ENCODE data around the gene POLD4. TPM values are rescaled to one million over a fixed set of nuclear protein-coding genes. Genes with fewer than 3 reads are reported as not detected.

POLD4 gene
- total and polyA plus RNA-seq, 12 donors: 30.4 to 214 (median 43.5) TPM

GRCh38 chr11:67369275-67369674, 15.9 kb upstream of the POLD4 start:
- Histone ChIP-seq H3K27ac (no peak overlapping the region), H3K4me1 (peaks cover 20 to 78% (median 46%) of the 10 kb centered on the region in 9 donors), H3K4me3 (no peak overlapping the region), H3K36me3 (peaks cover 0 to 17% (median 0%) of the 10 kb centered on the region in 9 donors), H3K9me3 (no peaks in the 10 kb centered on the region), H3K27me3 (no peaks in the 10 kb centered on the region)
- 84 to 85% methylated on average over 8 of the region's 8 CpGs for WGBS, 2 donors
- DNase-seq (no peak), ATAC-seq (no peak)
- no peak for TF ChIP-seq CTCF (IDR thresholded peaks at IDR 0.05)
- intact Hi-C loops (cut with DNase I): no loop called here

- TF ChIP-seq CTCF (IDR thresholded peaks at IDR 0.05): no peak
- H3K4me3 ChIP-seq: no peak overlapping the region
- peaks cover 0 to 21% (median 0%) of the 10 kb centered on the region in 9 donors for H3K36me3 ChIP-seq
- peaks cover 15 to 72% (median 40%) of the 10 kb centered on the region in 9 donors for H3K4me1 ChIP-seq
- DNase-seq: no peak
- no peak overlapping the region for H3K27ac ChIP-seq
- no peaks in the 10 kb centered on the region for H3K27me3 ChIP-seq
- no peaks in the 10 kb centered on the region for H3K9me3 ChIP-seq
- intact Hi-C loops (cut with DNase I): no loop called here
- no peak for ATAC-seq
- WGBS, 2 donors: 90 to 91% methylated on average over 3 of the region's 3 CpGs
These were observed 15.3 kb upstream of the POLD4 start for GRCh38 chr11:67368621-67369020.

GRCh38 chr11:67367761-67368227, 14.4 kb upstream of the POLD4 start:
- TF ChIP-seq CTCF (IDR thresholded peaks at IDR 0.05): no peak
- 47 to 53% methylated on average over 7 of the region's 7 CpGs for WGBS, 2 donors
- Histone ChIP-seq H3K4me1 (peaks cover 15 to 71% (median 37%) of the 10 kb centered on the region in 9 donors), H3K27ac (no peak overlapping the region), H3K36me3 (peaks cover 0 to 21% (median 0%) of the 10 kb centered on the region in 9 donors), H3K27me3 (no peaks in the 10 kb centered on the region), H3K9me3 (no peaks in the 10 kb centered on the region), H3K4me3 (no peak overlapping the region)
- intact Hi-C loops (cut with DNase I): no loop called here
- ATAC-seq (no peak), DNase-seq (no peak)

- DNase-seq (no peak), ATAC-seq (peak in 6 of 8 donors; percentile 9 to 38 (median 16))
- Histone ChIP-seq H3K27ac (peak overlapping the region in 3 of 10 donors; percentile 20 to 31 (median 24)), H3K4me1 (peaks cover 15 to 70% (median 36%) of the 10 kb centered on the region in 9 donors), H3K4me3 (no peak overlapping the region), H3K36me3 (peaks cover 0 to 21% (median 0%) of the 10 kb centered on the region in 9 donors), H3K27me3 (no peaks in the 10 kb centered on the region), H3K9me3 (no peaks in the 10 kb centered on the region)
- intact Hi-C loops (cut with DNase I): no loop called here
- TF ChIP-seq CTCF (IDR thresholded peaks at IDR 0.05): no peak
- WGBS, 2 donors: 46 to 49% methylated on average over 25 of the region's 25 CpGs
These were observed 13.8 kb upstream of the POLD4 start for GRCh38 chr11:67366961-67367760.
